22Rv1 (cell line): ENCODE data around the gene DHX15.

Source experiments
- H3K27ac ChIP-seq: fragments of 450-650 bp; 2 replicates; pipeline ENCODE4 v1.5.1; 2017
- ZFX ChIP-seq: fragments of 450-650 bp; IDR thresholded peaks from 2 replicates; pipeline ENCODE4 v1.6.1; 2017; ENCODE audit warnings: antibody characterized with exemption, borderline replicate concordance
- TF ChIP-seq, protein P1 (sequence below): fragments of 450-650 bp; IDR thresholded peaks from 2 replicates; pipeline ENCODE4 v1.5.1; 2017; ENCODE audit warnings: mild to moderate bottlenecking

Gene DHX15

DNA sequence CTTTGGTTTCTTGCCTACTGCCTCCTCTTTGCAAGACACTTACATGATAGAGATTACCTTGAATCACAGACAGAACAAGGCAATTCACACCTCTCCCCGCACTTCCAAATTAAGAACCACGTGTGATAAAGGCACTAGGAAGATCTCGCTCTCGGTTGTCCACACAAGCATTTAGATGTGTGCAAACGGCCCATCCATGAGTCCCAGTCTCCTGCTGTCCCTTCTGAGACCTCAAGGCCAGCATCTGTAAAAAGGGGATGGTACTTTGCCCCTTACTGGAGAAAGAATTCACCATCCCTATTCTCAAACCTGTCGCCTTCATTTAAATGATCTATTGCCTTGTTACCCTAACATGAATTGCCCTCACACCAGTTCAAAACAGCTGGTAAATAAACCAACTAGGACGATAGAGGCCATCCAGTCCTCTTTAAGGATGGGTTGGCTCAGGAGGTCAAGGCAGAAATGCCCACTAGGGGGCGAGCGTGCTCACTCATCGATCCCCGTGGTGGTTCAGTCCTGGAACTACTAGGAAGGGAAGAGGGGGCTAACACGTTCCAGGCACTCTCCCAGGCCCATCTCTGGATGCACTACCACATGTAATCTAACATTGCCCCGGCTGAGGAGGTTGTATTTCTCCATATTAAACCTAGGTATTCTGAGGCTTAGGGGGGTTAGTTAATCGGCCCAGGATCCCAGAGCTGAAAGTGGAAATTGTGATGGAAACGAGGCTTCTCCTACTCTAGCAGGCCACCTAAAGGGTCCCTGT, 95.8 kb downstream of the DHX15 start:
- H3K27ac ChIP-seq: no peak overlapping the region
- TF ChIP-seq, protein P1, sequence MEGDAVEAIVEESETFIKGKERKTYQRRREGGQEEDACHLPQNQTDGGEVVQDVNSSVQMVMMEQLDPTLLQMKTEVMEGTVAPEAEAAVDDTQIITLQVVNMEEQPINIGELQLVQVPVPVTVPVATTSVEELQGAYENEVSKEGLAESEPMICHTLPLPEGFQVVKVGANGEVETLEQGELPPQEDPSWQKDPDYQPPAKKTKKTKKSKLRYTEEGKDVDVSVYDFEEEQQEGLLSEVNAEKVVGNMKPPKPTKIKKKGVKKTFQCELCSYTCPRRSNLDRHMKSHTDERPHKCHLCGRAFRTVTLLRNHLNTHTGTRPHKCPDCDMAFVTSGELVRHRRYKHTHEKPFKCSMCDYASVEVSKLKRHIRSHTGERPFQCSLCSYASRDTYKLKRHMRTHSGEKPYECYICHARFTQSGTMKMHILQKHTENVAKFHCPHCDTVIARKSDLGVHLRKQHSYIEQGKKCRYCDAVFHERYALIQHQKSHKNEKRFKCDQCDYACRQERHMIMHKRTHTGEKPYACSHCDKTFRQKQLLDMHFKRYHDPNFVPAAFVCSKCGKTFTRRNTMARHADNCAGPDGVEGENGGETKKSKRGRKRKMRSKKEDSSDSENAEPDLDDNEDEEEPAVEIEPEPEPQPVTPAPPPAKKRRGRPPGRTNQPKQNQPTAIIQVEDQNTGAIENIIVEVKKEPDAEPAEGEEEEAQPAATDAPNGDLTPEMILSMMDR: peak; percentile 95
- TF ChIP-seq ZFX: no peak

DNA sequence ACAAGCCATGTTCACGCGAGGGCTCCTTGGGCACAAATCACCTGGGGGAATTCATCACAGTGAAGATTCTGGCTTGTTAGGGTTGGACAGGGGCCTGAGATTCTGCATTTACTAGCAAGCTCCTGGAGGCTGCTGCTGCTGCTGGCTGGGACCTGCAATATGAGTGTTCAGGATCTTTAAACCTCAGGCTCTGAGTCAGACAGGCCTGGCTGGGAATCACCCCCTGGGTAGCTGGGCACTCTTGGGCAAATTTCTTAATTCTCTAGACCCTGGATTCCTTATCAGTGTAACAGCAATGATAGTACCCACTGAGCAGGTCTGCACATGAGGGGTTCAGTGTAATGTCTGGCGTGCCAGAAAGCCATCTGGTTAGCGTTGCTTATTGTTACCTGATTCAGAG, 101.5 kb downstream of the DHX15 start:
- H3K27ac ChIP-seq: no peak overlapping the region
- TF ChIP-seq, protein P1: no peak
- TF ChIP-seq ZFX: no peak

DNA sequence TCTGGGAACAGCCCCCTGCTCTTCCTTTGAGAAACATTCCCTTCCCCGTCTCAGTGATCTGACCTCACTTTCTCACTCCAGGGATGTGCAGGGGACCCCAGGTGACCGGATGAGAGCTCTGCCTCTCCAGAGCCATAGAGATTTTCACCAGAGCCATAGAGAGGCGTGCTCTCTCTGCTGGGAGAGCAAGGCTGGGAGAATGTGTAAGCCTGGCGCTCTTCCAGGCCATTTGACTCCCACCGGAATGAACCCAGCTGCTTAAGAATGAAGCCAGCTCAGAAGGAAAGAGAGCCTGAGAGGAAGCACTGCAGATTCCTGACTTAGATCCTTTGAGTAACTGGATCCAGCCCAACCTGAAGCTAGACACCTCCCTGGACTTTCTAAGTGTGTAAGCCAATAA, 106.4 kb downstream of the DHX15 start:
- no peak overlapping the region for H3K27ac ChIP-seq
- TF ChIP-seq ZFX: no peak
- TF ChIP-seq, protein P1: no peak
